ENCODE results near the gene SLC7A1.

DNA sequence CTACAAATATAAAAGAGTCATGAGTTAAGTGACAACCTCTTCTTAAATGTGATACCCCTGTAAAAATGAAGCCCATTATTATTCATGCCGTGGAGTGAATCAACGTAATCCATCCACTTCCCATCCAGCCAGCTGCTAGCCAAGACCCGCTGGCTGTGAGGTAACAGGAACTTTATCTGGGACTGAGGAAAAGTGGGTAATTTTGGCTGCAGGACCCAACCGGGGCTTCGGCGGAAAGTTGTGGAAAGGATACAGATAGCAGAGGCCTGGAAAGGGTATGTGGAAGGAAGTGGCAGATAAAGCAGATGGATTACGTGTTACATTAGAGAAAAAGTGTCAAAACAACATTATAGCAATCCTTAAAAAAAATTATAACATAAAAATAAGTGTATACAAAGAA, 48.3 kb downstream of the SLC7A1 start:
- TF ChIP-seq, protein P1, sequence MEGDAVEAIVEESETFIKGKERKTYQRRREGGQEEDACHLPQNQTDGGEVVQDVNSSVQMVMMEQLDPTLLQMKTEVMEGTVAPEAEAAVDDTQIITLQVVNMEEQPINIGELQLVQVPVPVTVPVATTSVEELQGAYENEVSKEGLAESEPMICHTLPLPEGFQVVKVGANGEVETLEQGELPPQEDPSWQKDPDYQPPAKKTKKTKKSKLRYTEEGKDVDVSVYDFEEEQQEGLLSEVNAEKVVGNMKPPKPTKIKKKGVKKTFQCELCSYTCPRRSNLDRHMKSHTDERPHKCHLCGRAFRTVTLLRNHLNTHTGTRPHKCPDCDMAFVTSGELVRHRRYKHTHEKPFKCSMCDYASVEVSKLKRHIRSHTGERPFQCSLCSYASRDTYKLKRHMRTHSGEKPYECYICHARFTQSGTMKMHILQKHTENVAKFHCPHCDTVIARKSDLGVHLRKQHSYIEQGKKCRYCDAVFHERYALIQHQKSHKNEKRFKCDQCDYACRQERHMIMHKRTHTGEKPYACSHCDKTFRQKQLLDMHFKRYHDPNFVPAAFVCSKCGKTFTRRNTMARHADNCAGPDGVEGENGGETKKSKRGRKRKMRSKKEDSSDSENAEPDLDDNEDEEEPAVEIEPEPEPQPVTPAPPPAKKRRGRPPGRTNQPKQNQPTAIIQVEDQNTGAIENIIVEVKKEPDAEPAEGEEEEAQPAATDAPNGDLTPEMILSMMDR (conservative IDR thresholded peaks at IDR 0.05): no peak
- no peak for TF ChIP-seq ZFX (IDR thresholded peaks at IDR 0.05)

Data from C4-2B (cell line).